SK-N-SH treated with all-trans-retinoic acid at 6 μM for 48 hours (cell line): ENCODE results near the gene FKTN.

Source experiments
- ATAC-seq: fragments of 200-7000 bp; cut with Tn5 transposase; 3 replicates; pipeline ENCODE4 v1.9.1; 2020; ENCODE audit warnings: mild to moderate bottlenecking, moderate library complexity
- ARNTL ChIP-seq: fragments of 450-650 bp; formaldehyde crosslinking; IDR thresholded peaks from 2 replicates; pipeline ENCODE4 v1.5.0; 2020; ENCODE audit warnings: low read depth, mild to moderate bottlenecking, moderate library complexity, borderline replicate concordance
- BACH2 ChIP-seq: fragments of 250-450 bp; sonication (Bioruptor Pico); IDR thresholded peaks from 2 replicates; pipeline ENCODE4 v1.9.0; 2021; ENCODE audit warnings: mild to moderate bottlenecking, borderline replicate concordance
- CSDC2 ChIP-seq: fragments of 250-450 bp; sonication (Bioruptor Pico); IDR thresholded peaks from 2 replicates; pipeline ENCODE4 v1.5.0; 2020; ENCODE audit warnings: mild to moderate bottlenecking, moderate library complexity
- ESRRG ChIP-seq: fragments of 250-450 bp; sonication (Bioruptor Pico); IDR thresholded peaks from 2 replicates; pipeline ENCODE4 v1.6.1; 2021; ENCODE audit warnings: mild to moderate bottlenecking
- GLIS3 ChIP-seq: fragments of 250-450 bp; sonication (Bioruptor Pico); IDR thresholded peaks from 2 replicates; pipeline ENCODE4 v1.5.0; 2020; ENCODE audit warnings: mild to moderate bottlenecking, moderate library complexity
- ISL1 ChIP-seq: fragments of 250-450 bp; sonication (Bioruptor Pico); IDR thresholded peaks from 2 replicates; pipeline ENCODE4 v2.1.2; 2022; ENCODE audit warnings: mild to moderate bottlenecking, moderate library complexity
- OSR1 ChIP-seq: fragments of 250-450 bp; sonication (Bioruptor Pico); IDR thresholded peaks from 2 replicates; pipeline ENCODE4 v1.8.0; 2022; ENCODE audit warnings: moderate library complexity, mild to moderate bottlenecking, inconsistent platforms
- PPARA ChIP-seq: fragments of 250-450 bp; sonication (Bioruptor Pico); IDR thresholded peaks from 2 replicates; pipeline ENCODE4 v1.5.0; 2020; ENCODE audit warnings: mild to moderate bottlenecking, borderline replicate concordance
- RARB ChIP-seq: fragments of 250-450 bp; sonication (Bioruptor Pico); IDR thresholded peaks from 2 replicates; pipeline ENCODE4 v1.8.0; 2021; ENCODE audit warnings: mild to moderate bottlenecking, moderate library complexity
- SNAI2 ChIP-seq: fragments of 250-450 bp; sonication (Bioruptor Pico); IDR thresholded peaks from 2 replicates; pipeline ENCODE4 v1.5.0; 2020; ENCODE audit warnings: mild to moderate bottlenecking, moderate library complexity
- TCF4 ChIP-seq: fragments of 250-450 bp; sonication (Bioruptor Pico); IDR thresholded peaks from 2 replicates; pipeline ENCODE4 v1.8.0; 2021; ENCODE audit warnings: mild to moderate bottlenecking, moderate library complexity, borderline replicate concordance
- TOX ChIP-seq: fragments of 250-450 bp; sonication (Bioruptor Pico); IDR thresholded peaks from 2 replicates; pipeline ENCODE4 v1.8.0; 2021; ENCODE audit warnings: mild to moderate bottlenecking, moderate library complexity, borderline replicate concordance
- ZFP3 ChIP-seq: fragments of 250-450 bp; sonication (Bioruptor Pico); IDR thresholded peaks from 2 replicates; pipeline ENCODE4 v1.5.0; 2020; ENCODE audit warnings: mild to moderate bottlenecking, moderate library complexity
- ZFP30 ChIP-seq: fragments of 450-650 bp; formaldehyde crosslinking; IDR thresholded peaks from 2 replicates; pipeline ENCODE4 v1.5.0; 2022; ENCODE audit warnings: mild to moderate bottlenecking, moderate library complexity
- ZNF565 ChIP-seq: fragments of 450-650 bp; formaldehyde crosslinking; conservative IDR thresholded peaks from 2 replicates; pipeline ENCODE4 v1.5.0; 2020; ENCODE audit warnings: low read depth, mild to moderate bottlenecking, moderate library complexity
- ZNF70 ChIP-seq: fragments of 450-650 bp; formaldehyde crosslinking; IDR thresholded peaks from 2 replicates; pipeline ENCODE4 v1.5.0; 2020; ENCODE audit warnings: mild to moderate bottlenecking, moderate library complexity
- ZNF8 ChIP-seq: fragments of 450-650 bp; formaldehyde crosslinking; IDR thresholded peaks from 2 replicates; pipeline ENCODE4 v1.5.0; 2020; ENCODE audit warnings: mild to moderate bottlenecking, moderate library complexity
- TF ChIP-seq, protein P1 (sequence below): fragments of 250-450 bp; sonication (Bioruptor Pico); IDR thresholded peaks from 2 replicates; pipeline ENCODE4 v1.8.0; 2020; ENCODE audit warnings: mild to moderate bottlenecking, moderate library complexity, borderline replicate concordance
- TF ChIP-seq, protein P2 (sequence below): fragments of 250-450 bp; sonication (Bioruptor Pico); IDR thresholded peaks from 2 replicates; pipeline ENCODE4 v1.8.0; 2021; ENCODE audit warnings: low read depth, mild to moderate bottlenecking, moderate library complexity, borderline replicate concordance
- TF ChIP-seq, protein P3 (sequence below): fragments of 250-450 bp; sonication (Bioruptor Pico); IDR thresholded peaks from 2 replicates; pipeline ENCODE4 v1.5.1; 2021; ENCODE audit warnings: mild to moderate bottlenecking, moderate library complexity

The FKTN gene

DNA sequence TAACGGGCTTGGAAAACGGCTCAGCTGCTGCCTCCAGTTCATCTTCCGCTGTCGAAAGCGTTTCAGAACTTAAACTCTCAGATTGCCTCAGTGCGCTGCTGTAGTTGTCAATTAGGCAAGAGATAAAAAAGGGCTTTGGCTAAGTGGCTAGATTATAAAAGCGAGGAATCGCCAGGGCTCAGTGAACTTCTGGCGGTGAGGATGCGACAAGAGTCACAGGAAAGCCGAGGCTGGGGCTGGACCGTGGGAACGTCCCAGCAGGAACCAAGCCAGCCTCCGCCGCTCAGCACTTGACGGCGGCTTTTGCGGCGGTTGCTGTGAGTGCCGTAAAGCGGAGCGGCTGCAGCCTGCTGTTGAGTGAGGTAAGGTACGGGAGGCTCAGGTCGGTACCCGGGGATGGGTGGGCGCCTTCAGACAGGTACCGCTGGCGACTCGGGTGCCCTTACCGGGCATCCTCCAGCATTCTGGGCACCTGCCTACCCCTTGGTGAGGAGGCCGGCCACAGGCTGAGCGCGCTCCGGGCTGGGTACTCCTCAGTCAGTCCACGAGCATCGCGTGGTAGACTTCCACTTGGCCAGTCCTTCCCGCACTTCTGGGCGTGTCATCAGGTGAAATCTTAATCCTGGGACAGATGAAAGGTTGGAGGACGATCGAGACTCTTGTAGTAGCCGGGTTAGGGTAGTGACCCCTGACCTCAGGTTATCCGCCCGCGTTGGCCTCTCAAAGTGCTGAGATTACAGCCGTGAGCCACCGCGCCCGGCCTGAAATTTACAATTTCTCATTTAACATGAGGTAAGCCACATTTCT is at the start of gene FKTN:
FKTN (plus strand) TSS at position 328 of the 807 bp plus-strand sequence. CDS start 16,902 bp downstream, outside the sequence.
- TF ChIP-seq SNAI2 (no peak), ZFP30 (CRISPR knock-in tag) (no peak), OSR1 (CRISPR knock-in tag) (no peak), ZNF8 (no peak), RARB (no peak), TCF4 (CRISPR knock-in tag) (no peak), TOX (CRISPR knock-in tag) (no peak), ARNTL (CRISPR knock-in tag) (no peak), BACH2 (no peak), PPARA (CRISPR knock-in tag) (no peak), ZFP3 (CRISPR knock-in tag) (no peak; the same call in 1 of the 2 replicates), ISL1 (CRISPR knock-in tag) (no peak), GLIS3 (CRISPR knock-in tag) (no peak), ZNF70 (CRISPR knock-in tag) (no peak)
- TF ChIP-seq, protein P1, sequence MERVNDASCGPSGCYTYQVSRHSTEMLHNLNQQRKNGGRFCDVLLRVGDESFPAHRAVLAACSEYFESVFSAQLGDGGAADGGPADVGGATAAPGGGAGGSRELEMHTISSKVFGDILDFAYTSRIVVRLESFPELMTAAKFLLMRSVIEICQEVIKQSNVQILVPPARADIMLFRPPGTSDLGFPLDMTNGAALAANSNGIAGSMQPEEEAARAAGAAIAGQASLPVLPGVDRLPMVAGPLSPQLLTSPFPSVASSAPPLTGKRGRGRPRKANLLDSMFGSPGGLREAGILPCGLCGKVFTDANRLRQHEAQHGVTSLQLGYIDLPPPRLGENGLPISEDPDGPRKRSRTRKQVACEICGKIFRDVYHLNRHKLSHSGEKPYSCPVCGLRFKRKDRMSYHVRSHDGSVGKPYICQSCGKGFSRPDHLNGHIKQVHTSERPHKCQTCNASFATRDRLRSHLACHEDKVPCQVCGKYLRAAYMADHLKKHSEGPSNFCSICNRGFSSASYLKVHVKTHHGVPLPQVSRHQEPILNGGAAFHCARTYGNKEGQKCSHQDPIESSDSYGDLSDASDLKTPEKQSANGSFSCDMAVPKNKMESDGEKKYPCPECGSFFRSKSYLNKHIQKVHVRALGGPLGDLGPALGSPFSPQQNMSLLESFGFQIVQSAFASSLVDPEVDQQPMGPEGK = no peak
- TF ChIP-seq, protein P2, sequence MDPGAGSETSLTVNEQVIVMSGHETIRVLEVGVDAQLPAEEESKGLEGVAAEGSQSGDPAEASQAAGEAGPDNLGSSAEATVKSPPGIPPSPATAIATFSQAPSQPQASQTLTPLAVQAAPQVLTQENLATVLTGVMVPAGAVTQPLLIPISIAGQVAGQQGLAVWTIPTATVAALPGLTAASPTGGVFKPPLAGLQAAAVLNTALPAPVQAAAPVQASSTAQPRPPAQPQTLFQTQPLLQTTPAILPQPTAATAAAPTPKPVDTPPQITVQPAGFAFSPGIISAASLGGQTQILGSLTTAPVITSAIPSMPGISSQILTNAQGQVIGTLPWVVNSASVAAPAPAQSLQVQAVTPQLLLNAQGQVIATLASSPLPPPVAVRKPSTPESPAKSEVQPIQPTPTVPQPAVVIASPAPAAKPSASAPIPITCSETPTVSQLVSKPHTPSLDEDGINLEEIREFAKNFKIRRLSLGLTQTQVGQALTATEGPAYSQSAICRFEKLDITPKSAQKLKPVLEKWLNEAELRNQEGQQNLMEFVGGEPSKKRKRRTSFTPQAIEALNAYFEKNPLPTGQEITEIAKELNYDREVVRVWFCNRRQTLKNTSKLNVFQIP (CRISPR knock-in tag) = no peak
- peak; percentile 96 for ATAC-seq

DNA sequence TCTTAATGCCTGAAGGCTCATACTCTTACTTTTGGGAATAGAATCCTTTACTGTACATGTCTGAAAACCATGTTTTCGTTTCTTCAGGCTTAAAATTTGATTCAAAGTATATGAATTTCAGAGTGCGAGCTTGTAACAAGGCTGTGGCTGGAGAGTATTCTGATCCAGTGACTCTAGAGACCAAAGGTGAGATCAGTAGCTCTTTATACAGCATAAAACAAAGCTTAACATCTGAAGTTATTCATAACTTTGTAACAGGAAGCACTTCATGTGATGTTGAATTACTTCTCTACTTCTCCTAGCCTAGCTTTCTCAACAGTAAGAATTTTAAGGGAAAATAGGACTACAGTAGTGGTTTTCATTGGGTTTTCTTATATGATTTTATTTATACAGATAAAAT is 49.4 kb upstream of the FKTN start:
- no peak for ATAC-seq
- TF ChIP-seq, protein P2 (CRISPR knock-in tag) = no peak
- TF ChIP-seq, protein P3, sequence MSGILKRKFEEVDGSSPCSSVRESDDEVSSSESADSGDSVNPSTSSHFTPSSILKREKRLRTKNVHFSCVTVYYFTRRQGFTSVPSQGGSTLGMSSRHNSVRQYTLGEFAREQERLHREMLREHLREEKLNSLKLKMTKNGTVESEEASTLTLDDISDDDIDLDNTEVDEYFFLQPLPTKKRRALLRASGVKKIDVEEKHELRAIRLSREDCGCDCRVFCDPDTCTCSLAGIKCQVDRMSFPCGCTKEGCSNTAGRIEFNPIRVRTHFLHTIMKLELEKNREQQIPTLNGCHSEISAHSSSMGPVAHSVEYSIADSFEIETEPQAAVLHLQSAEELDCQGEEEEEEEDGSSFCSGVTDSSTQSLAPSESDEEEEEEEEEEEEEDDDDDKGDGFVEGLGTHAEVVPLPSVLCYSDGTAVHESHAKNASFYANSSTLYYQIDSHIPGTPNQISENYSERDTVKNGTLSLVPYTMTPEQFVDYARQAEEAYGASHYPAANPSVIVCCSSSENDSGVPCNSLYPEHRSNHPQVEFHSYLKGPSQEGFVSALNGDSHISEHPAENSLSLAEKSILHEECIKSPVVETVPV (CRISPR knock-in tag) = no peak
- TF ChIP-seq ISL1 (CRISPR knock-in tag) (no peak), BACH2 (no peak), CSDC2 (CRISPR knock-in tag) (no peak), OSR1 (CRISPR knock-in tag) (no peak), ZFP30 (CRISPR knock-in tag) (no peak)
- TF ChIP-seq, protein P1 = no peak

DNA sequence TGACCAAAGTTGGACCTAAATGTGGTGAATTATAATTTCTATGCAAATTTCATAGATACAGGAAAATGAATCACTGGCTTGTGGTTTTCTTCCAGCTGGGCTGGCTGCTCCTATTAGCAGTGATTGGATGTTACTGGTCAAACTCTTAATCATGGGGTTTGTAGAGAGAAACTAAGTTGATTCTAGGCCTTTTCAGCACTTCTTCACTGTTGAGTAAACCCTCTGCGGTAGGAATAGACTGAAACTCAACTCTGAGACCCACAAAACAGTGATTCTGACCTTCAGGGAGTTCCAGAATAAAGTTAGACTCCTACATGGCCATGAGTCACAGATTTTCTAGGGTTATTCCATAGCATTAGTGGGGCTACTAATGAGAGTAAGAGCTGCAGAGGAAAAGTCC is 47.9 kb upstream of the FKTN start:
- no peak for TF ChIP-seq SNAI2
- TF ChIP-seq TOX (CRISPR knock-in tag) = no peak
- TF ChIP-seq BACH2 = no peak
- TF ChIP-seq ZNF565 (CRISPR knock-in tag) = no peak
- no peak for TF ChIP-seq CSDC2 (CRISPR knock-in tag)
- no peak for TF ChIP-seq ZFP30 (CRISPR knock-in tag)
- no peak for TF ChIP-seq ESRRG (CRISPR knock-in tag)
- ATAC-seq = peak; percentile 35; the same call in 1 of the 3 replicates
